GM06990 (cell line): ENCODE measurements around the gene NOXA1.

Source experiments
- DNase-seq: peaks from one replicate; pipeline ENCODE4 v3.0.0-alpha.2; 2011; ENCODE audit not compliant: insufficient read length; ENCODE audit errors: extremely low read depth
- H3K27me3 ChIP-seq: replicated peaks from 2 replicates; pipeline ENCODE4 v1.6.0; 2011; ENCODE audit warnings: low read length; ENCODE audit not compliant: control insufficient read depth, insufficient read depth
- H3K36me3 ChIP-seq: 2 replicates; pipeline ENCODE4 v1.5.1; 2011; ENCODE audit warnings: low read length; ENCODE audit not compliant: control insufficient read depth, insufficient read depth
- H3K4me3 ChIP-seq: replicated peaks from 2 replicates; pipeline ENCODE4 v1.5.1; 2011; ENCODE audit warnings: low read depth, mild to moderate bottlenecking, control low read depth, low read length
- TF ChIP-seq, protein P1 (sequence below): IDR thresholded peaks from 2 replicates; pipeline ENCODE4 v1.5.1; 2011; ENCODE audit warnings: low read length, control low read depth, mild to moderate bottlenecking, inconsistent platforms; ENCODE audit not compliant: insufficient read depth, poor library complexity, severe bottlenecking

The NOXA1 gene

DNA sequence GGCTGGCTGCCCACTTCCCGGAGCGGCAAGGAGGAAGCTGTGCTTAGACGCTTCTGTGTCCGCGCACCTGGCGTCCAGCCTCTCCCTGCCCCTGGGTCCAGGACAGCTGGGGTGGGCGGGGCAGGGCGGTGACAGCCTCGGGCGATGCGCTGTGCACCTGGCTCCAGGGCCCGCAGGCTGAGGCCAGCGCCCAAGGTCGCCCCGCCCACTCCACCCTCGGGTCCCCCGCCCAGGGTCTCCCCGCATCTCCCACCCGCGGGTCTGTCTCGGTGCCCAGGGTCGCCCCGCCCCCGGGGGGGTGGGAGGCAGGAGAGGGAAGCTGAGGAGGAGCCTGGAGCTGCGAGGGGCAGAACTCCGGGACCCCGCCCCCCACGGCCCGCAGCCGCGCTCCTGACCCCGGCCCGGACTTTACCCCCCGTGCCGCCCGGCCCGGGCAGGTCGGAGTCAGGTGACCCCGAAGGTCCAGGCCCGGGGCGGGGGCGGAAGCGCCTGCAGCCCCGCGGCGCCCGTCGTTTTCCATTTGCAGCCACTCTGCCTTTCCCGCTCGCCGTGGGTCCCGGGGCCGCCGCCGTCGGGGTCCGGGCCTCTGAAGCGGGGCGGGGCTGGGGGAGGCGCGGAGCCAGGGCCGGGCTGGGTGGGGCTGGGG is 18.2 kb downstream of the NOXA1 start, which contains the start of gene ENTPD8:
ENTPD8 (minus strand) TSS at position 69 of the 646 bp plus-strand sequence. CDS start 3,072 bp downstream, outside the sequence.
- DNase-seq, result no peak
- H3K27me3 ChIP-seq, result no peaks in the 10 kb centered on the region
- TF ChIP-seq, protein P1, sequence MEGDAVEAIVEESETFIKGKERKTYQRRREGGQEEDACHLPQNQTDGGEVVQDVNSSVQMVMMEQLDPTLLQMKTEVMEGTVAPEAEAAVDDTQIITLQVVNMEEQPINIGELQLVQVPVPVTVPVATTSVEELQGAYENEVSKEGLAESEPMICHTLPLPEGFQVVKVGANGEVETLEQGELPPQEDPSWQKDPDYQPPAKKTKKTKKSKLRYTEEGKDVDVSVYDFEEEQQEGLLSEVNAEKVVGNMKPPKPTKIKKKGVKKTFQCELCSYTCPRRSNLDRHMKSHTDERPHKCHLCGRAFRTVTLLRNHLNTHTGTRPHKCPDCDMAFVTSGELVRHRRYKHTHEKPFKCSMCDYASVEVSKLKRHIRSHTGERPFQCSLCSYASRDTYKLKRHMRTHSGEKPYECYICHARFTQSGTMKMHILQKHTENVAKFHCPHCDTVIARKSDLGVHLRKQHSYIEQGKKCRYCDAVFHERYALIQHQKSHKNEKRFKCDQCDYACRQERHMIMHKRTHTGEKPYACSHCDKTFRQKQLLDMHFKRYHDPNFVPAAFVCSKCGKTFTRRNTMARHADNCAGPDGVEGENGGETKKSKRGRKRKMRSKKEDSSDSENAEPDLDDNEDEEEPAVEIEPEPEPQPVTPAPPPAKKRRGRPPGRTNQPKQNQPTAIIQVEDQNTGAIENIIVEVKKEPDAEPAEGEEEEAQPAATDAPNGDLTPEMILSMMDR, result no peak
- H3K36me3 ChIP-seq, result no peaks in the 10 kb centered on the region
- peak within 1 kb of the TSS; percentile 35; the same call in 1 of the 2 replicates for H3K4me3 ChIP-seq

DNA sequence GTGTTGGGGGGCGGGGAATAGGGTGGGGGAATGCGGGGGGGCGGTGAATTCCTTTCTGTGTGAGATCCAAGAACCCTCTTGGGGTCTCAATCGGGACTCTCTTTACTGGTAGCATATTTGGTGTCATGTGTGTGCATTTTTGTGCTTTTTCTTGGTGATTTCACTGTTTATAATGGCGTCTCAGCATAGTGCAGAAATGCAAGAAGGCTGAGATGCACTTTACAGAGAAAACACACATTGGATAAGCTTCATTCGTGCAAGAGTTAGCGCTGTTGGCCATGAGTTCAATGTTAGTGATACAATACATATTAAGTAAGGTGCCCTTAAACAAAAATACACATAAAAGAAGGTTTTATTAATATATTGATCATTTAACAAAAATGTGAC is 18.7 kb downstream of the NOXA1 start:
- TF ChIP-seq, protein P1, result no peak
- no peak overlapping the region for H3K4me3 ChIP-seq
- no peaks in the 10 kb centered on the region for H3K27me3 ChIP-seq

DNA sequence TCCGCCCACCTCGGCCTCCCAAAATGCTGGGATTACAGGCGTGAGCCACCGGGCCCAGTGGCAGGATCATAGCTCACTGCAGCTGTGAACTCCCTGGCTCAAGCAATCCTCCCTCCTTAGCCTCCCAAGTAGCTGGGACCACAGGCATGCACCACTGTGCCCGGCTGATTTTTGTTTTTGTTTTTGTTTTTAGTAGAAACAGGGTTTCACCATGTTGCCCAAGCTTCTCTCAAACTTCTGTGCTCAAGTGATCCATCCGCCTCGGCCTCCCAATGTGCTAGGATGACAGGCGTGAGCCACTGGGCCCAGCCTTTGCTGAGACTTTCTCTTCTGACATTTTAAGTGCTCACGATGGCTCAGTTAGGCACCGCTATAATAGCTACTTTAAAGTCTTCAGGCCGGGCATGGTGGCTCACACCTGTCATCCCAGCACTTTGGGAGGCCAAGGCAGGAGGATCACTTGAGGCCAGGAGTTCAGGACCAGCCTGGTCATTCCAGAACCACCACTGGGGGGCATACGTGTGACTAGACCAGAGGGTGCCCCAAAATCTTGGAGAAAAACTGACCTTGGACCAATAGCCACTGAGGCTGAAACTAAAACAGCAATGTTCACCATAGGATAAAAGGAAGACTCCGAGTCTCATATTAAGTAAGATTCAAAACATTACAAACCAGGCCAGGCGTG is 21.1 kb downstream of the NOXA1 start:
- no peak for DNase-seq
- TF ChIP-seq, protein P1, result no peak
- no peaks in the 10 kb centered on the region for H3K27me3 ChIP-seq
- no peaks in the 10 kb centered on the region; the same call in 1 of the 2 replicates for H3K36me3 ChIP-seq
- H3K4me3 ChIP-seq, result no peak overlapping the region

More for the DNA sequence above, 18.7 kb downstream of the NOXA1 start:
- no peaks in the 10 kb centered on the region for H3K36me3 ChIP-seq
- DNase-seq, result no peak

DNA sequence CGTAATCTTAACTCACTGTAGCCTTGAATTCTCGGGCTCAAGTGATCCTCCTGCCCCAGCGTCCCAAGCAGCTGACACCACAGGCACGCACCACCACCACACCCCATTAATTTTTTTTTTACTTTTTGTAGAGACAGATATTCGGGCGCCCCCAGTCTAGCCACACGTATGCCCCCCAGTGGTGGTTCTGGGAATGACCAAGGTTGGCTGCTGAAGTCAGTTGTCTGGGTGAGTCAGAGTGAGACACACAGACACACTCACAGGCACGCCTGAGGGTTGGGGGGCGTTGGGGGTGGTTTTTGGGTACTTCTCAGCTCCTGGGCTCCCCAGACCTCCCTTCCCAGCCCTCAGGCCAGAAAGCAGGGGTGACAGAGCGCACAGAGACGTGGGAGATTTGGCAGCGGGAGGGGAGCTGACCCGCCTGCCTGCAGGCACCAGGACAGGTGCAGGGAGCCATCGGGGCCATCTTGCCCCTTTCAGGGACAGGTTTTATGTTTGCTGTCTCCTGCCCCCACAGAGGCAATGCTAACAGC is 22.1 kb downstream of the NOXA1 start:
- TF ChIP-seq, protein P1, result peak; percentile 91
- Histone ChIP-seq H3K27me3 (no peaks in the 10 kb centered on the region), H3K36me3 (no peaks in the 10 kb centered on the region; the same call in 1 of the 2 replicates), H3K4me3 (no peak overlapping the region; the same call in 1 of the 2 replicates)
- peak; percentile 76 for DNase-seq

DNA sequence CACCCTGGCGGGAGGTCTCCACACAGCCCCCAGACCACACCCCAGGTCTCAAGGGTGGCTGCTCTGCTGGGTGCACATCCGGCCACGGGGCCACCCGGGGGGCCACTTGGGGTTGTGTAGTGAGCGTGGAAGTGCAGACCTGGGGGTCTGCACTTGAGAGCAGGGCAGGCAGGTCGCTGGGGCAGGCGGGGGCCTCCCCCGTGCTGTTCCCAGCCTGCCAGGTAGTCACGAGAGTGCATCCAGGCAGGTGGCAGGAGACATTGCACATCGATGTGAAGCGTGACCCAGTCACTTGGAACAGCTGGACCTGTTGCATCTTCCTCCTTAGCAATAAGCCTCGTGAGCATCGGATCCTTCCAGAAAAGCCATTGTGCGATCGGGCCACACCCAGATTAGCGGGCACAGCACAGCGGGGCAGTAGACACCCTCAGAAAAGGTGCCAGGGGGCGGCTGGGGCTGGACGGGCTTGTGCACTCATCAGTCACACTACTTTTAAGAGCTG is 22.8 kb downstream of the NOXA1 start:
- H3K4me3 ChIP-seq, result no peak overlapping the region
- peak; percentile 30 for DNase-seq

More for the DNA sequence above, 22.8 kb downstream of the NOXA1 start:
- H3K27me3 ChIP-seq, result no peaks in the 10 kb centered on the region
- H3K36me3 ChIP-seq, result no peaks in the 10 kb centered on the region; the same call in 1 of the 2 replicates
- TF ChIP-seq, protein P1, result no peak
